ENCODE measurements around the gene FICD. TPM values are rescaled to one million over a fixed set of nuclear protein-coding genes. Genes with fewer than 3 reads are reported as not detected.
A peak's percentile ranks its signal among the peaks of the same experiment; 100 is the strongest.

Gene FICD
- total RNA-seq, 4 donors from 2014 or later, result 3.3 to 8.8 (median 5.5) TPM

DNA sequence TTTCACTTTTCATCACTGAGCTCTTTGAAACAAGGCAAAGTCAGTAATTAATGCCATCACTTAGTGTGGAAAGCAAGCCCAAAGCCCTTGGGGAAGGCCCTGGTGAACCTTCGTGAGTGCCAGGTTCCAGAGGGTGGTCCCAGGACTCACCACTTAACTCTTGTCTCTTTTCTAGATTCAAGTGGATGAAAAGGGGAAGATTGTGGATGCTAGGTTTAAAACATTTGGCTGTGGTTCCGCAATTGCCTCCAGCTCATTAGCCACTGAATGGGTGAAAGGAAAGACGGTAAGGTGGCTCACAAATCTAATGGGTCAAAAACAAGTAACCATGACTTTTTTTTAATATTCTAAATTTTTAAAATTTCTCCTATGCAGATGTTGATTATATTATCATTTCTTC is 50.1 kb downstream of the FICD start:
- TF ChIP-seq POLR2AphosphoS5 (IDR thresholded peaks at IDR 0.05) (no peak), POLR2A (IDR thresholded peaks at IDR 0.05) (no peak), EP300 (IDR thresholded peaks at IDR 0.05) (no peak)
- TF ChIP-seq, protein P1, sequence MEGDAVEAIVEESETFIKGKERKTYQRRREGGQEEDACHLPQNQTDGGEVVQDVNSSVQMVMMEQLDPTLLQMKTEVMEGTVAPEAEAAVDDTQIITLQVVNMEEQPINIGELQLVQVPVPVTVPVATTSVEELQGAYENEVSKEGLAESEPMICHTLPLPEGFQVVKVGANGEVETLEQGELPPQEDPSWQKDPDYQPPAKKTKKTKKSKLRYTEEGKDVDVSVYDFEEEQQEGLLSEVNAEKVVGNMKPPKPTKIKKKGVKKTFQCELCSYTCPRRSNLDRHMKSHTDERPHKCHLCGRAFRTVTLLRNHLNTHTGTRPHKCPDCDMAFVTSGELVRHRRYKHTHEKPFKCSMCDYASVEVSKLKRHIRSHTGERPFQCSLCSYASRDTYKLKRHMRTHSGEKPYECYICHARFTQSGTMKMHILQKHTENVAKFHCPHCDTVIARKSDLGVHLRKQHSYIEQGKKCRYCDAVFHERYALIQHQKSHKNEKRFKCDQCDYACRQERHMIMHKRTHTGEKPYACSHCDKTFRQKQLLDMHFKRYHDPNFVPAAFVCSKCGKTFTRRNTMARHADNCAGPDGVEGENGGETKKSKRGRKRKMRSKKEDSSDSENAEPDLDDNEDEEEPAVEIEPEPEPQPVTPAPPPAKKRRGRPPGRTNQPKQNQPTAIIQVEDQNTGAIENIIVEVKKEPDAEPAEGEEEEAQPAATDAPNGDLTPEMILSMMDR (IDR thresholded peaks at IDR 0.05), result no peak
- Histone ChIP-seq H3K4me3 (no peak overlapping the region), H3K27ac (peak overlapping the region in 3 of 4 donors; percentile 41 to 94 (median 93)), H3K9me3 (no peaks in the 10 kb centered on the region), H3K4me1 (peaks cover 0 to 63% (median 4%) of the 10 kb centered on the region in 3 donors), H3K36me3 (peaks cover 0 to 63% of the 10 kb centered on the region in 2 donors), H3K27me3 (no peaks in the 10 kb centered on the region)
- ATAC-seq, result no peak
- 66 to 87% methylated on average over 3 of the region's 3 CpGs for WGBS, 2 donors (ENCODE audit: low coverage in 1 of 2)

DNA sequence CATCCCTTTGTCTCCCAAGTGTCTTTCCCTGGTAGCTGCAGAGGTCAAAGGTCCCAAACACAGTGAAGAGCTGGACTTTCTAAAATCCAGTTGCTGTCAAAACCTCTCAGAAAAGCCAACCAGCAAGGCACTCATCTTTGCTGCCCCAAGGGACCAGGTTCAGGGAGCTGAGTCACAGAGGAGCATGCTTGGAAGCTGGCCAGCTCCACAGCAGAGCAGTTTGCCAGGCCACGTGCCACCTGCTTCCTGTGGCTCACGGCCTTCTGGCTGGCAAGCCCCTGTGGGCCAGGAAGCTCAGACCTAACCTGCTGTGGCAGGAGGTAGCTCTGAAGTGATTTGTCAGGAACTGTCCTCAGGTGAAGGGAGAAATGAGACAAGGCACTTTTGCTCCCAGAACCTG is 50.9 kb downstream of the FICD start:
- Histone ChIP-seq H3K27ac (peak overlapping the region; percentile 21 to 61 (median 50)), H3K4me1 (peaks cover 0 to 62% (median 3%) of the 10 kb centered on the region in 3 donors), H3K36me3 (peaks cover 0 to 66% of the 10 kb centered on the region in 2 donors)

DNA sequence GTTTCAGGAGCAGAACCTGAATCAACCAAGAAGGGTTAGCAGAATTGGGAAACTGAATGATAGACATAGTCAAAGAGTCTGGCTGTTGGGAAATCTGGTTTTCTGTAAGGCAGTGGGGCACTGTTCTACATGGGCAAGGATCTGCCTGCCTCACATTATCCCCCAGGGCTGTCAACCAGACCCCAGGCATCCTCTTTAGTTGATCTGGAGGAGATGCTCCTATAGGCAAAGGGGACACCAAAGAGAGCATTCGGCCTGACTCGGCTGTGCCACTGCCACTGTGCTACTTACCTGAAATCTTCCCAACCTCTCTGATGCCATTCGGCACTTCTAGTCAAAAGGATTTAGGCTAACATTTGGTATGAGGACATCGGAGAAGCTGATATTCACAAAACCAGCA is 51.4 kb downstream of the FICD start:
- Histone ChIP-seq H3K27ac (peak overlapping the region; percentile 21 to 61 (median 50)), H3K36me3 (peaks cover 0 to 66% of the 10 kb centered on the region in 2 donors), H3K27me3 (no peaks in the 10 kb centered on the region), H3K4me1 (peaks cover 0 to 67% (median 3%) of the 10 kb centered on the region in 3 donors), H3K9me3 (no peaks in the 10 kb centered on the region), H3K4me3 (no peak overlapping the region)
- no peak for ATAC-seq
- 40 to 90% methylated on average over 1 to 3 of the region's 4 CpGs for WGBS, 2 donors (ENCODE audit: low coverage in 1 of 2)
- TF ChIP-seq POLR2AphosphoS5 (IDR thresholded peaks at IDR 0.05) (no peak), POLR2A (IDR thresholded peaks at IDR 0.05) (no peak), EP300 (IDR thresholded peaks at IDR 0.05) (no peak)
- TF ChIP-seq, protein P1 (IDR thresholded peaks at IDR 0.05), result no peak

More for the DNA sequence above, 50.9 kb downstream of the FICD start:
- 20% methylated on average over 1 of the region's 2 CpGs; no CpG with 5 or more reads in 1 of the 2 donors for WGBS, 2 donors (ENCODE audit: low coverage in 1 of 2)
- Histone ChIP-seq H3K27me3 (no peaks in the 10 kb centered on the region), H3K4me3 (no peak overlapping the region), H3K9me3 (no peaks in the 10 kb centered on the region)
- ATAC-seq, result no peak
- TF ChIP-seq EP300 (IDR thresholded peaks at IDR 0.05), result no peak
- TF ChIP-seq, protein P1 (IDR thresholded peaks at IDR 0.05), result no peak
- peak; percentile 52 for TF ChIP-seq POLR2AphosphoS5 (IDR thresholded peaks at IDR 0.05)
- TF ChIP-seq POLR2A (IDR thresholded peaks at IDR 0.05), result no peak

DNA sequence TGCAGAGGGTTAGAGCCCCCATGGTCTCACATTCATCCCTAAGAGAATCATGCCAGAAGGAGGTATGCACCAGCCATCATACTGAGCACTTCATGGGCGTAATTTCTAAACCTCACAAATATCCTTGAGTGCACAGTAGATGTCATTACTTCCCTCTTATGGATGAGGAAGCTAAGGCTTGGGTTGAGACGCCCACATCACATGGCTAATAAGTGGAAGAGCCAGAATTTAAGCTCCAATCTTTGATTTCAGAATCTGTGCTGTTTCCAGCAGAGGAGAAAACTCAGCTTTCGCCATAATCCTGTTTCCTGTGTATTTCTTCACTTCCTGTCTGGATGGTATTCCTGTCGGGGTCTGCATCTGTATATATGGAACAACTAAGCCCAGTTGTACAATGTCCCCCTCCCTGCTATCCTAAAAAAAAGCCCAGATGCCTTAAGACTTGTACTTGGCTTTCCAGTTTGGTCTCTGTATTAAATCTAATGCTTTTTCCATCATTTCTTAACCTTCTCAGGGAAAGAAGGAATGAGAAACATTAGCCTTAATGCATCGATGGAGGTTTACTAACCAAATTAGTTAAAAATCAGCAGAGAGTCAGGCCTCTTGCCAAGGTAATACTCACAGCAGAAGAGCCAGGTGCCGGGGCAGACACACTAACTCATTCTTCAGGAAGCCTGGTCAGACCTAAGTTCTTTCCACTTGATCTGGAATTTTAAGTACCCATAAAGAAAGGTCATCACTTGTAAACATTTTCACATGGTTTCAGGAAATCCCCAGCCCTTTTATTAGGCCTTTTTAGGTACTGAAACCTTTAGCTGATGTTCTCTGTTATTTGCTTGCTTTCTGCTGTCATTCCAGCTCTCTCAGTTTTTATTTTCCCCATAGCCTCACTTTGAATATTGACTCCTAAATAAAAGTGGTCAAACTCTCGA is 52.6 kb downstream of the FICD start:
- H3K4me1 ChIP-seq, result peaks cover 0 to 62% (median 3%) of the 10 kb centered on the region in 3 donors
- TF ChIP-seq, protein P1 (IDR thresholded peaks at IDR 0.05), result no peak
- TF ChIP-seq POLR2A (IDR thresholded peaks at IDR 0.05), result no peak
- TF ChIP-seq POLR2AphosphoS5 (IDR thresholded peaks at IDR 0.05), result no peak
- TF ChIP-seq EP300 (IDR thresholded peaks at IDR 0.05), result no peak
- WGBS, 2 donors (ENCODE audit: low coverage in 1 of 2), result 35 to 57% methylated on average over 6 of the region's 7 CpGs
- H3K36me3 ChIP-seq, result peaks cover 0 to 66% of the 10 kb centered on the region in 2 donors
- no peaks in the 10 kb centered on the region for H3K9me3 ChIP-seq
- H3K27ac ChIP-seq, result peak overlapping the region in 3 of 4 donors; percentile 31 to 52 (median 52)
- H3K27me3 ChIP-seq, result no peaks in the 10 kb centered on the region
- no peak overlapping the region for H3K4me3 ChIP-seq
- no peak for ATAC-seq
